H9 (cell line): ENCODE data around the gene MYMK. TPM values are rescaled to one million over a fixed set of nuclear protein-coding genes. Genes with fewer than 3 reads are reported as not detected.

Source experiments
- DNase-seq: peaks from one replicate; pipeline ENCODE4 v3.0.0-alpha.2; 2017
- H2AFZ ChIP-seq: one replicate; pipeline ENCODE4 v1.6.1; 2013; ENCODE audit warnings: mild to moderate bottlenecking, low read length, control low read depth, moderate library complexity
- H2AK5ac ChIP-seq: 2 replicates; pipeline ENCODE4 v1.6.1; 2013; ENCODE audit warnings: low read length, control low read depth, mixed read lengths; ENCODE audit not compliant: insufficient read length
- H2BK120ac ChIP-seq: one replicate; pipeline ENCODE4 v1.6.1; 2013; ENCODE audit warnings: low read depth, mild to moderate bottlenecking, low read length, control low read depth, inconsistent platforms; ENCODE audit not compliant: poor library complexity, severe bottlenecking
- H2BK12ac ChIP-seq: 2 replicates; pipeline ENCODE4 v1.6.1; 2013; ENCODE audit warnings: low read length, control low read depth, mixed read lengths, low read depth; ENCODE audit not compliant: insufficient read length
- H2BK15ac ChIP-seq: 2 replicates; pipeline ENCODE4 v1.6.1; 2013; ENCODE audit warnings: low read depth, low read length, control low read depth
- H2BK20ac ChIP-seq: one replicate; pipeline ENCODE4 v1.6.1; 2013; ENCODE audit warnings: low read depth, mild to moderate bottlenecking, low read length, control low read depth, inconsistent platforms; ENCODE audit not compliant: poor library complexity, severe bottlenecking
- H2BK5ac ChIP-seq: 2 replicates; pipeline ENCODE4 v1.6.1; 2013; ENCODE audit warnings: low read length, control low read depth, mixed read lengths; ENCODE audit not compliant: insufficient read length
- H3K14ac ChIP-seq: 2 replicates; pipeline ENCODE4 v1.6.1; 2013; ENCODE audit warnings: low read length, control low read depth; ENCODE audit not compliant: insufficient read depth
- H3K18ac ChIP-seq: 2 replicates; pipeline ENCODE4 v1.6.1; 2013; ENCODE audit warnings: low read depth, mild to moderate bottlenecking, mixed read lengths, low read length, control low read depth; ENCODE audit not compliant: insufficient read length
- H3K23ac ChIP-seq: 2 replicates; pipeline ENCODE4 v1.6.1; 2013; ENCODE audit warnings: low read length, control low read depth, mixed read lengths, low read depth; ENCODE audit not compliant: insufficient read length
- H3K23me2 ChIP-seq: 2 replicates; pipeline ENCODE4 v1.6.1; 2013; ENCODE audit warnings: low read depth, mild to moderate bottlenecking, mixed read lengths, low read length, control low read depth; ENCODE audit not compliant: insufficient read length, poor library complexity, severe bottlenecking
- H3K27ac ChIP-seq: 2 replicates; pipeline ENCODE4 v1.5.1; 2013; ENCODE audit warnings: low read length, control low read depth, mixed read lengths, low read depth; ENCODE audit not compliant: insufficient read length
- H3K27me3 ChIP-seq: 2 replicates; pipeline ENCODE4 v1.6.1; 2013; ENCODE audit warnings: low read length, control low read depth, inconsistent platforms; ENCODE audit not compliant: insufficient read depth
- H3K4ac ChIP-seq: 2 replicates; pipeline ENCODE4 v1.6.1; 2013; ENCODE audit warnings: low read depth, mild to moderate bottlenecking, control low read depth, inconsistent platforms, low read length, moderate library complexity
- H3K4me1 ChIP-seq: 2 replicates; pipeline ENCODE4 v1.6.1; 2013; ENCODE audit warnings: low read length, control low read depth, inconsistent platforms; ENCODE audit not compliant: insufficient read depth
- H3K4me2 ChIP-seq: 2 replicates; pipeline ENCODE4 v1.6.1; 2013; ENCODE audit warnings: low read length, control low read depth, mixed read lengths; ENCODE audit not compliant: insufficient read length, insufficient read depth
- H3K56ac ChIP-seq: 2 replicates; pipeline ENCODE4 v1.6.1; 2013; ENCODE audit warnings: low read depth, mild to moderate bottlenecking, mixed read lengths, low read length, control low read depth; ENCODE audit not compliant: insufficient read length
- H3K79me1 ChIP-seq: 2 replicates; pipeline ENCODE4 v1.6.1; 2013; ENCODE audit warnings: low read depth, mild to moderate bottlenecking, moderate library complexity, low read length, control low read depth, inconsistent platforms; ENCODE audit not compliant: insufficient read depth, poor library complexity, severe bottlenecking
- H3K79me2 ChIP-seq: 2 replicates; pipeline ENCODE4 v1.6.1; 2013; ENCODE audit warnings: low read length, control low read depth, inconsistent platforms; ENCODE audit not compliant: insufficient read depth
- H3K9ac ChIP-seq: 2 replicates; pipeline ENCODE4 v1.6.1; 2013; ENCODE audit warnings: low read length, control low read depth, mixed read lengths; ENCODE audit not compliant: insufficient read length; ENCODE audit errors: extremely low read depth
- H3K9me3 ChIP-seq: one replicate; pipeline ENCODE4 v1.6.1; 2013; ENCODE audit warnings: low read depth, low read length, inconsistent platforms; ENCODE audit not compliant: control insufficient read depth
- H3T11ph ChIP-seq: one replicate; pipeline ENCODE4 v1.6.1; 2013; ENCODE audit warnings: mild to moderate bottlenecking, low read length, control low read depth, inconsistent platforms
- H4K20me1 ChIP-seq: one replicate; pipeline ENCODE4 v1.6.1; 2013; ENCODE audit not compliant: control insufficient read depth, insufficient read length, insufficient read depth
- H4K5ac ChIP-seq: 2 replicates; pipeline ENCODE4 v1.6.1; 2013; ENCODE audit warnings: low read depth, mild to moderate bottlenecking, mixed read lengths, low read length, control low read depth; ENCODE audit not compliant: insufficient read length
- H4K8ac ChIP-seq: replicated peaks from 2 replicates; pipeline ENCODE4 v1.6.1; 2013; ENCODE audit warnings: low read length, control low read depth, mixed read lengths, low read depth; ENCODE audit not compliant: insufficient read length
- H4K91ac ChIP-seq: 2 replicates; pipeline ENCODE4 v1.6.1; 2013; ENCODE audit warnings: low read depth, mild to moderate bottlenecking, moderate library complexity, mixed read lengths, low read length, control low read depth; ENCODE audit not compliant: insufficient read length
- H3K27ac Mint-ChIP-seq, 3 experiments: 2 replicates in 2 of 3; 3 replicates in 1 of 3; pipeline ENCODE4 v1.8.0; 2020 to 2021; ENCODE audit warnings: mixed read lengths in 3 of 3, mild to moderate bottlenecking in 1 of 3, moderate library complexity in 1 of 3
- H3K27me3 Mint-ChIP-seq: 2 replicates; pipeline ENCODE4 v1.8.0; 2021; ENCODE audit warnings: low read depth, mild to moderate bottlenecking, moderate library complexity, mixed read lengths
- H3K36me3 Mint-ChIP-seq, 3 experiments: 2 replicates in 2 of 3; 3 replicates in 1 of 3; pipeline ENCODE4 v1.8.0; 2020 to 2021; ENCODE audit warnings: low read depth in 3 of 3, mixed read lengths in 3 of 3; ENCODE audit not compliant: insufficient read depth in 1 of 3
- H3K4me1 Mint-ChIP-seq, 2 experiments: 2 replicates each; pipeline ENCODE4 v1.8.0; 2020; ENCODE audit warnings: mixed read lengths in 2 of 2
- H3K4me3 Mint-ChIP-seq, 2 experiments: 2 replicates in 1 of 2; 3 replicates in 1 of 2; pipeline ENCODE4 v1.8.0; 2020 to 2021; ENCODE audit warnings: mild to moderate bottlenecking in 2 of 2, mixed read lengths in 2 of 2, moderate library complexity in 1 of 2
- H3K9me3 Mint-ChIP-seq, 2 experiments: 2 replicates in 1 of 2; 3 replicates in 1 of 2; pipeline ENCODE4 v1.8.0; 2020; ENCODE audit warnings: mild to moderate bottlenecking in 2 of 2, mixed read lengths in 2 of 2, moderate library complexity in 1 of 2
- CTCF ChIP-seq: fragments of 200-600 bp; sonication (generic); conservative IDR thresholded peaks from 3 replicates; pipeline ENCODE4 v1.8.0; 2021; ENCODE audit warnings: antibody characterized with exemption, mild to moderate bottlenecking
- WGBS: extraction: QIAGEN DNeasy Blood & Tissue Kit; methylation state at CpG from one replicate; pipeline ENCODE4 v1.1.7; 2013; ENCODE audit warnings: missing lambda C conversion rate, low lambda C conversion rate, mixed read lengths; ENCODE audit not compliant: insufficient read length; ENCODE audit errors: extremely low coverage; 5-methylcytosine and 5-hydroxymethylcytosine counted together
- total RNA-seq: library from RNA; stranded (reverse); gene quantifications from 2 replicates; pipeline ENCODE4 v1.2.1, GENCODE V29; 2021

Gene MYMK
- total RNA-seq, 1 experiment from 2014 or later: not detected

- H3T11ph ChIP-seq: no peak overlapping the region
- no peak for DNase-seq
- H2AK5ac ChIP-seq: no peak overlapping the region
- peaks cover 9% of the 10 kb centered on the region for H3K23me2 ChIP-seq
- H2BK12ac ChIP-seq: no peak overlapping the region
- H3K27me3 ChIP-seq: no peaks in the 10 kb centered on the region; the same call in 1 of the 2 replicates
- H4K91ac ChIP-seq: no peak overlapping the region
- H4K8ac ChIP-seq: no peak overlapping the region
- H4K20me1 ChIP-seq: no peaks in the 10 kb centered on the region
- no peak overlapping the region for H3K18ac ChIP-seq
- H3K4ac ChIP-seq: no peak overlapping the region
- H3K9me3 ChIP-seq: no peaks in the 10 kb centered on the region
- no peak overlapping the region for H2BK5ac ChIP-seq
- peaks cover 7% of the 10 kb centered on the region; the same call in 1 of the 2 replicates for H3K4me1 ChIP-seq
- H3K79me1 ChIP-seq: no peaks in the 10 kb centered on the region
- no peak overlapping the region for H3K23ac ChIP-seq
- H2BK120ac ChIP-seq: no peak overlapping the region
- no peak overlapping the region for H3K14ac ChIP-seq
- H4K5ac ChIP-seq: no peak overlapping the region
- H2AFZ ChIP-seq: no peak overlapping the region
- H3K9ac ChIP-seq: no peak overlapping the region
- H3K27ac ChIP-seq: no peak overlapping the region
- Mint-ChIP-seq H3K36me3 (no peaks in the 10 kb centered on the region), H3K4me1 (peaks cover 23 to 38% of the 10 kb centered on the region in 2 experiments), H3K4me3 (peak overlapping the region in 1 of 2 experiments; percentile 53; a peak in 1 of 5 replicates), H3K27ac (no peak overlapping the region), H3K9me3 (no peaks in the 10 kb centered on the region), H3K27me3 (peaks cover 23% of the 10 kb centered on the region)
- no peak overlapping the region for H2BK15ac ChIP-seq
- peak overlapping the region; percentile 27 for H3K4me2 ChIP-seq
- no peak for TF ChIP-seq CTCF
- H3K56ac ChIP-seq: no peak overlapping the region
- H2BK20ac ChIP-seq: no peak overlapping the region
- no peaks in the 10 kb centered on the region for H3K79me2 ChIP-seq
- WGBS: no CpG with 5 or more reads among the region's 13 CpGs
Measured at GRCh38 chr9:133535306-133535877, 10.6 kb upstream of the MYMK start.
